GF-D8 (cell line): ENCODE measurements around the gene PAQR4.
A peak's percentile ranks its signal among the peaks of the same experiment; 100 is the strongest.

ENCODE experiments used
- DNase-seq: peaks from one replicate; lab custom pipeline; 2025; lab: John Stamatoyannopoulos, UW

The PAQR4 gene

DNA sequence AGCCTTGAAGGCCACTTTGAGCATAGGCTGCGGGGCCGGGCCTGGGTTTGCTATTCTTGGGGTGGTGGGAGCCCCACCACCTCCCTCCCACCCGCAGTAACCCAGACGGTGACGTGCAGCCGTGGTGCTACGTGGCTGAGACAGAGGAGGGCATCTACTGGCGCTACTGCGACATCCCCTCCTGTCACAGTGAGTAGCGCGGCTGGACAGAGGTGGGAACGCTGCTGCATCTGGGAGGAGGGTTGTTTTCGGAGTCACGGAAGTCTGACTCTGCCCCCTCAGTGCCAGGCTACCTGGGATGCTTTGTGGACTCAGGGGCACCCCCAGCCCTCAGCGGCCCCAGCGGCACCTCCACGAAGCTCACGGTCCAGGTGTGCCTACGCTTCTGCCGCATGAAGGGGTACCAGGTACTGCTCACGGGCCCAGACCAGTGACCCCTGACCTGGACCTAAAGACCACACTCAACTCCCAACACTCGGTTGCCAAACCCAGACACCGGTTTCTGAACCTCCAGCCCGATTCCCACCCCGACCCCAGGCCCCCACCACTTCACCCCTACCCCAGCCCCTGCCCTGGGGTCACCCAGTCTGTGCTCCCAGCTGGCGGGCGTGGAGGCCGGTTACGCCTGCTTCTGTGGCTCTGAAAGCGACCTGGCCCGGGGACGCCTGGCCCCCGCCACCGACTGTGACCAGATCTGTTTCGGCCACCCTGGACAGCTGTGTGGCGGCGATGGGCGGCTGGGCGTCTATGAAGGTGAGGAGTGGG is 2.9 kb upstream of the PAQR4 start:
- no peak for DNase-seq

DNA sequence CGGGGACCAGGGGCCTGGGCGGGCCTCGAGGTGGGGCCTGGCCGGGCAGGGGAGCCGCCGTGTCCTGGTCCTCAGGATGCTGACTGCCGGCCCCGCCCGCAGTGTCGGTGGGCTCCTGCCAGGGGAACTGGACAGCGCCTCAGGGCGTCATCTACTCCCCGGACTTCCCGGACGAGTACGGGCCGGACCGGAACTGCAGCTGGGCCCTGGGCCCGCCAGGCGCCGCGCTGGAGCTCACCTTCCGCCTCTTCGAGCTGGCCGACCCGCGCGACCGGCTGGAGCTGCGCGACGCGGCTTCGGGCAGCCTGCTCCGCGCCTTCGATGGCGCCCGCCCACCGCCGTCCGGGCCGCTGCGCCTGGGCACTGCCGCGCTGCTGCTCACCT is 2.3 kb upstream of the PAQR4 start:
- DNase-seq: no peak

DNA sequence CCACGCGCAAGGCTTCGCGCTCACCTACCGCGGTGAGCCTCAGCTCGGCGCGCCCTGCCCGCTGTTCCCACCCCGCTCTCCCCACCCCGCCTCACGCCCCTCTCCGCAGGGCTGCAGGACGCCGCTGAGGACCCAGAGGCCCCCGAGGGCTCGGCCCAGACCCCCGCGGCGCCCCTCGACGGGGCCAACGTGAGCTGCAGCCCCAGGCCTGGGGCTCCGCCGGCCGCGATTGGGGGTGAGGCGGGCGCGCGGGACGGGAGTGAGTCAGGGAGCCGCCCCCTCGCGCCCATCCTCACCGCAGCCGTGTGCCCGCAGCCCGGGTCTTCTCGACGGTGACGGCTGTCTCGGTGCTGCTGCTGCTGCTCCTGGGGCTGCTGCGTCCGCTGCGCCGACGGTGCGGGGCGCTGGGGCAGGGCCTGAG is 1.9 kb upstream of the PAQR4 start:
- no peak for DNase-seq

DNA sequence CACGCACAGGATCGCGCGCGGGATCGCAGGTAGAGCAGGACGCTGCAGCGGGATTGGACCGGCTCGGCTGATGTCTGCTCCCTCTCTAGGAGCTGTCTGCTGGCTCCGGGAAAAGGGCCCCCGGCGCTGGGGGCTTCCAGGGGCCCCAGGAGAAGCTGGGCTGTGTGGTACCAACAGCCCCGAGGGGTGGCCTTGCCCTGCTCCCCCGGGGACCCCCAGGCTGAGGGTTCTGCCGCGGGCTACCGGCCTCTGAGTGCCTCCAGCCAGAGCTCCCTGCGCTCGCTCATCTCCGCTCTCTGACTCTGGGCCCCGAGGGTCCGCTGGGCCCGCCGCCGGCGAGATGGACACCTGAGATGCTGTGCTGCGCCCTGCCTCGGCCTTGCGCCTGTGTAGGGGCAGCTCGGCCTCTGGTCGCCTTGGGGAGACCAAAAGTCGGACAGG is 1.4 kb upstream of the PAQR4 start:
- no peak for DNase-seq

DNA sequence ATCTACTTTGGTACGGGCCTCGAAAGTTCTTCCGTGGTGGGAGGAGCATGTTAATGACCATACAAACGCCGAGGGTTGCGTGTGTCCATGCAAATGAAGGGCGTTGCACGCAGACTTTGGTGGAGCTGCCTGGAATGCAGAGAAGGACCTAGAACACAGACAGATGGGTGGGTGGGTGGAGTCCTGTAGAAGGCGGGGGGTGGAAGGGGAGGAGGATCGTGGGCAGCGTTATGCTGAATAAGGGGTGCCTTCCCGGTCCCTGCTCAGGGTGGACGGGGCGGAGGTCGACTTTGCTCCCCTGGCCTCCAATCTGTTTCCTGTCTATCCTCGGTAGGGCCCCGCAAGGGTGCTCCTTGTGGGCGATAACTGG is 795 bp upstream of the PAQR4 start:
- no peak for DNase-seq

DNA sequence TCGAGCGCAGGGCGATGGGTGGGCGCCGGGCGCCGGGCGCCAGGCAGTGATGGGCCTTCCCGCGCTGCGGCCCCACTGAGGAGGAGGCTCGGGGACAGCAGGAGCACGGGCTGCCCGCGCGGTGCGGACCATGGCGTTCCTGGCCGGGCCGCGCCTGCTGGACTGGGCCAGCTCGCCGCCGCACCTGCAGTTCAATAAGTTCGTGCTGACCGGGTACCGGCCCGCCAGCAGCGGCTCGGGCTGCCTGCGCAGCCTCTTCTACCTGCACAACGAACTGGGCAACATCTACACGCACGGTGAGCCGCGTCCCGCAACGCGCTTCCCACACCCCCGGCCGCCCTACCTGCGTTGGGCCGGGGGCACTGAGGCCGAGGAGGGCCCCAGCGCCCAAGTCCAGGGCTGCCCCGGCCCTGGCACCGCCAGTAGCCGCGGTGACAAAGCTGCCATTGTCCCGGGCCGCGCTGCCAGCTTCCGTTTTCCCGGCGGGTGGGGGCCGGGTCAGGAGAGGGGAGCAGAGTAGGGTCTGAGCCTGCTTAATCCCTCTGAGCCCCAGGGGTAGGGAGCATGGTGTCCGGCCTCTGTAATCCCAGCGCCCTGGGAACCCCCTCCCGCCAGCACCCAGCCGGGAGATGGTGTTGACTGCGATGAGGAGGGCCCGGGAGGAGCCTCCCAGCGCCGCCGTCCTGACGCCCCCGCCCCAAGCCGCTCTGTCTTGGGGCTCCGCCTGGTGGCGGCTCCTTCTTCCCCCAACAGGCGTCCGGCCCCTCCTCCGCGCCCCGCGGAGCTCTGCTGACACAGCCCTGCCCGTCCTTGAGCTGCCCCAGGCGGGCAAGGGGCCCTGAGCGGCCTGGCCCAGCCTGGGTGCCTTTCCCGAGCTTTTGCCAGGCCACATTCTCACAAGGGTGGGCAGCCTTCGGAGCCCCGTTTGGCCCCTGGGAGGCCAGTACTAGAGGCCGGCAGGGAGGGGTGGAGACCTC is 685 bp downstream of the PAQR4 start:
- peak; percentile 11 for DNase-seq

DNA sequence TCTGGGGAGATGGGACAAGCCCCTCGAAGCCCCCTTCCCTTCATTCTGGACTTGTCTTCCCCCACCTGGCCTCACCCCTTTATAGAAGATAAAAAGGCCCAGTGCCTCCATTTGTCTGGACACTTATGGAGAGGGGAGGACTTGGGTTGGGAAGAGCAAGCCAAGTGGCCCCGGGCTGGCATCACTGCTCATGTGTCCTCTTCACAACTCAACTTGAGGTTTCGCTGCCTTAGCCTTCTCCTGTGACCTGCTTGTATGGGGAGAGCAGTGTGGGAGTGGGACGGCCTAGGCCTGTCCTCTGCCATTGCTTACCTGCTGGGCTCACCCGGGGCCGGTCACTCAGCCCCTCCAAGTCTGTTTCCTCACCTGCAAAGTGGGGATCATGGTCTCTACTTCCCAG is 1.4 kb downstream of the PAQR4 start:
- DNase-seq: no peak

DNA sequence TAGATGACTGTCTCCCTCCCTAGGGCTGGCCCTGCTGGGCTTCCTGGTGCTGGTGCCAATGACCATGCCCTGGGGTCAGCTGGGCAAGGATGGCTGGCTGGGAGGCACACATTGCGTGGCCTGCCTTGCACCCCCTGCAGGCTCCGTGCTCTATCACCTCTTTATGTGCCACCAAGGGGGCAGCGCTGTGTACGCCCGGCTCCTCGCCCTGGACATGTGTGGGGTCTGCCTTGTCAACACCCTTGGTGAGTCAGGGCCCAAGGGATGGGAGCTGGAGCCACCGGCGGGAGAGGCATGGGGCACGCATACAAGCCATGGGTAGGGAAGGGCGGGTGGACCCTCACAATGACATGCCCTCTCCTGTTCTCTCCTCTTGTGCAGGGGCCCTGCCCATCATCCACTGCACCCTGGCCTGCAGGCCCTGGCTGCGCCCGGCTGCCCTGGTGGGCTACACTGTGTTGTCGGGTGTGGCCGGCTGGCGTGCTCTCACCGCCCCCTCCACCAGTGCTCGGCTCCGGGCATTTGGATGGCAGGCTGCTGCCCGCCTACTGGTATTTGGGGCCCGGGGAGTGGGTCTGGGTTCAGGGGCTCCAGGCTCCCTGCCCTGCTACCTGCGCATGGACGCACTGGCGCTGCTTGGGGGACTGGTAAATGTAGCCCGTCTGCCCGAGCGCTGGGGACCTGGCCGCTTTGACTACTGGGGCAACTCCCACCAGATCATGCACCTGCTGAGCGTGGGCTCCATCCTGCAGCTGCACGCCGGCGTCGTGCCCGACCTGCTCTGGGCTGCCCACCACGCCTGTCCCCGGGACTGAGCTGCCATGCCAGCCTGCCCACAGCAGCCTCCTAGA is 2.2 kb downstream of the PAQR4 start:
- DNase-seq: no peak

DNA sequence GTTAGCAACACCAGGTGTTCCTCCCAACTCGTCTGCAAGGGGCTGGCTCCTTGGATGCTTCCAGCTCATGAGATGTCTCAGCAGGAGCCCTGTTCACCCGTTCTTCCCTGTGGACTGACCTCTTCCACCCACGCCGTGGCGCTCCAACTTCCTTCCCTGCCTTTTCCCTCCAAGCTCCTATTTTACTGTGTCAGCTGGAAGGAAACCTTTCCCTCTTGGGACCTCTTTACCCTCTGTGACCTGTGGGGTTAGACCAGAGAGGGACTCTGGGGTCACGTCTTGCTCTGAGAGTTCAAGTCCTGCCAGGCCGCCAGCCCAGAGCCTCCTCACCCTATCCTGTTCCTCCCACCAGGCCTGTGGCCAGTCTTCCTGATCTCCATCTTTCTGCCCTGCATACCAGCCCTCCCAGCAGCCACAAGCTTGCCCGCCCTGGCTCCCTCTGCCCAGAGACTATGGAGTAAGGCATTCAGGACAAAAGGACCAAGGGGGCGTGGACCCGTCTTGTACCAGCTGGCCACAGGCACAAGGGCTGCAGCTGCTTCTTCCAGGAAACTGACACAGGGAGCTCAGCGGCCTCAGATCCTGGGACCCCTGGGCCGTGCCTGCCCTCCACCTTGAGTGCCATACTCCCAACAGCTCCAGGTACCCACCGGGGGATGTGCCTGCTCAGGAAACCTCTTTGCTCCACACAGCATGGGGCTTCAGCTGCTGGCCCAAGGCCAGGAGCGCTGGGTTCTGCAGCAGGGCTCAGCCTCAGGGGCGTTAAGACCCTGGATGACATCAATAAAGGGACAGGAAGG is 3.0 kb downstream of the PAQR4 start:
- no peak for DNase-seq

DNA sequence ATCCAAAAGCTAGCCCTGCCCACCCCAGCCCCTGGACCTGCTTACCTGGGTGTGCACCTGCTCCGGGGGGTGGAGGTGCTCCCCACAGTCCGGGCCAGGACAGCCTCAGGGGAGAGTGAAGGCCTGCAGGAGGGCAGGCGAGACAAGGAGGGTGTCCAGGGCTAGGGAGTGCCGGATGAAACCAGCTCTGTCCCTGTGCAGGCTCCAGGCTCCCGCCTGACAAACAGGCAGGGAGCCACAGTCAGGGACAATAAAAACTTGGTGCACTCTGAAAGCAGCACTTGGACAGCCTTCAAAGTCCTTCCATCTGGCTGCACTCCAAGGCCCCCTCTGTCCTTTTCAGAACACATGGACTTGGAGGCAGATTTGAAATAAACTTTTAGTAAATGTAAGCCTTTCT is 3.9 kb downstream of the PAQR4 start:
- DNase-seq: no peak

DNA sequence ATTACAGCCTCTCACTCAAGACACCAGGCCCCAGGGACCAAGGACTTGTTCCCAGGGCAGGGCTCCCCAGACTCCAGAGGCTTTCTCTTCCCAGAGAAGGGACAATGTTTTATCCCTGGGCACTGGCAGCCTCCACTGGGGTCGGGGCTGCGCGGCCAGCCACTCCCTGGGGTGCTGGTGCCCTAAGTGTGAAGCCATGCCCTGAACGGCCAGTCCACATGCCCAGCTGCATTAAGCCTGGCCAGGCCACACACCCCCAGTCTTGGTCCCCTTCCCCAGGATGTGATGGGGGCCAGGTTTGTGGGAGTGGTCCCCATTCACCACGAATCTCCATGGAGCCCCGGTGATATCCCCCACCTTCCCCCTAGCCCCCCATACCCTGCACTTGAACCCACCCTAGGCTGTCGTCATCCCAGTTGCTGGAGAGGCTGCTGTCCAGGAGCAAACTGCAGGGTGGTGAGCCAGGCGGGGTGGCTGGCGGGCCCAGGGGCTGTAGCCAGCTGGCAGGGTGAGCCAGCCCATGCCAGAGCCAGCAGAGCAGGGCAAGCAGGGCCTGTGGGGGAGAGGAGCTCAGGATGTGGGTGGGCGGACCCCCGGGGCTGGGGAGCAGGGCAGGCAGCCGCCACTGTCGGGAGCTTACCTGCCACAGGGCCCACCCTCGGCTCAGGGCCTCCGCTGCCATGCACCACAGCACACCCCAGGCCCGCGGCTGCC is 4.6 kb downstream of the PAQR4 start:
- DNase-seq: no peak

DNA sequence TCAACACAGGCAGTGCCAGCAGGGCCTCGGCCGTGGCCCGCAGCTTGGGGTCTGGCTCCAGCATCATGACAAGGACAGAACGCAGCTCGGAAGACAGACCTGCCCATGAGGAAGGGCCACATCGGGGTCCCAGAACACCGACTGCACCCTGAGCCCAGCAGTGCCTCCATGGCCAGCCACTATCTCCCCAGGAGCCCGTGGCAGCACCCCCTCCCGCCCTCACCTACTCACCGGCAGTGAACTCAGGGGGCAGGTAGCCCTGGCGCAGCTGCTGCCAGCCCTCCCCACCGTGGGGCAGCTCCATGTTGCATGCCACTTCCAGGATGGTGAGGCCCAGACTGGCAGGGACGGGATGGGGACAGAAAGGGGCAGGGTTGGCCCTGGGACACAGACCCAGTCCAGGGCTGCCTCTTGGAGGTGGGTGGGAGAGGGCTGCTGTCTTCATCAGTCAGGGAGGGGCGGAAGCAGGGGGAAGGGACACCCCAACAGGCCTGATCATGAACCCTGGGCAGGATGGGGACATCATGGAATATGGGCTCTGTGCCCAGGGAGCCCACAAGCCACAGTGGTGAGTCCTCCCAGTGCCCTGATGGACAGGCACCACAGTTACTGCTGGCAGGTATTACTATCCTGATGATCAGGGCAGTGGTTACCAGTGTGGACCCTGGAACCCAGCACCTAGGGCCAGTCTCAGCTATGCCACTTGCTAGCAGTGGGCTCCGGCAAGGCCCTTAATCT is 5.3 kb downstream of the PAQR4 start:
- no peak for DNase-seq

DNA sequence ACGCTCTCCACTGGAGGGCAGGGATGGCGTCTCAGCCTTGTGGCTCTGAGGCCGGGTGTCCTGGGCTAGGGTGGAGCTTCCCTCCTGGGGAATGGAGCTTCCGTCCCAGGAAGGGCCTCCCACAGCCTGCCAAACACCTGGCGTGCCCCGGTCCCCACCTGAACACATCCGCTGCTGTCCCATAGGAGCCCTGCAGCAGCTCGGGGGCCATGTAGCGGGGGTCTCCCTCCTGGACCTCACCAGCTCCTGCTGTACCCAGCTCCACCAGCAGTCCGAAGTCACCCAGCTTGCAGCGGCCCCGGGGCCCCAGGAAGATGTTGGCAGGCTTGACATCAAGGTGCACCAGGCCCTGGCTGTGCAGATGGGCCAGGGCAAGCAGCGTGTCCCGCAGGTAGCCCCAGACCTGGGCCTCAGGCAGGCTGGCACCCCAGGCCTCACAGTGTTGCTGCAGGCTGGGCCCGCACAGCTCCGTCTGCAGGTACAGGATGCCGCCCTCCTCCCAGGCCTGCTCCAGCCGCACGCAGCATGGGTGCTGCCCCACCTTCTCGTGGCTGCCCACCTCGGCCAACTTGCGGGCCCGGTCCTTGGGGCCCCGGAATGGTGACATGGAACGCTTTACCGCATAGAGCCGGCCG is 6.1 kb downstream of the PAQR4 start:
- DNase-seq: no peak

DNA sequence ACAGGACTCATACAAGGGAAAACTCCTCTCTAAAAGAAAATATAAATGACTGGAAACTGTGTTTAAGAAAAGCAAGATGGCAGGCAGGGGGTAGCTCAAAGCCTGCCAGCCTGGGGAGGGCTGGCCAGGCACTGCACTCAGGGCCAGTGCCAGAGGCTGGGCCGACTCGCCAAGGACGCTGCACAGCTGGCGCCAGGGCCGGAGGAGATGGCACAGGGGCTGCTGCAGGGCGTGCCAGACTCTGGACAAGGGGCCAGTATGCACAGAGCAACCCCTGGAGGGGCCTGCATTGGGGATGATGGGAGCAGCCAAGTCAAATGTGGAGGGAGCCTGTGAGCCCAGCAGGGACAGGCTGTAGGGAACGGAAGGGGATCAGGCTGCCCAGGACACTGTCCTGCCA is 7.1 kb downstream of the PAQR4 start:
- DNase-seq: no peak

DNA sequence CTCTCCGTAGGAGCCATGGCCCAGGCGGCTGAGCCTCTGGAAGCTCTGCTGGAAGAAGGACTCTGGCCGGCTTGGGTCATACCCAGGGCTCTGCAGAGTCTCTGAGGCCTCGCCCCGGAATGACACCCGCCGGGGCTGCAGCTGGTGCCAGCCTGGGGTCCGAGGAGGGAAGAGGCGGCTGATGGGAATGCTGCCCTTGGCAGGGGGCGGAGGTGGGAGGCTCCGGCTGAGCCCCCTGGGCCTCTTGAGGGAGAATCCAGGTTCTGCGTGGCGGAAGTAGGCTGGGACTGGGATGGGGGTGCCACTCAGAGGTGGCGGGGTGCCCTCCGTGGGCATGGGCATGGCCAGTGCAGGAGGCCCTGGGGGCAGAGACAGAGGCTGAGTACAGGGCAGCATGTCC is 7.5 kb downstream of the PAQR4 start:
- DNase-seq: no peak

DNA sequence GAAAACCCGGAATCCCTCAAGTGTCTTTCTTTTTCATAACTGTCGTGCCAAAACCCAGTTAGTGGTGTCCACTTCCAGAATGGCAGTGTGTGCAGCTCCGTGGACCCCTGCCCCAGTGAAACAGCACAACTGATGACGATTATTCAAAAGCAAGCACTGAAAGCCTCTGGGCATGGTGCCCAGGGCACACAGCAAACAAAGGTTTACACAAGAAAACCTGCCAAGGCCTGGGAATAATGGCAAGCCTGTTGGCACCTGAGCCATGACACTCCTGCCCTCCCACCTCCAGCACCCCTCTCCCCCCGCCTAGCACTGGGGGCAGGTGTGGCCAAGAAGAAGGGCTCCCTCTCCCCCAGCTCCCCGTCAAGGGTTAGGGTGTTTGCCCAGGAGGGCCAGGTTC is 8.3 kb downstream of the PAQR4 start:
- DNase-seq: no peak

DNA sequence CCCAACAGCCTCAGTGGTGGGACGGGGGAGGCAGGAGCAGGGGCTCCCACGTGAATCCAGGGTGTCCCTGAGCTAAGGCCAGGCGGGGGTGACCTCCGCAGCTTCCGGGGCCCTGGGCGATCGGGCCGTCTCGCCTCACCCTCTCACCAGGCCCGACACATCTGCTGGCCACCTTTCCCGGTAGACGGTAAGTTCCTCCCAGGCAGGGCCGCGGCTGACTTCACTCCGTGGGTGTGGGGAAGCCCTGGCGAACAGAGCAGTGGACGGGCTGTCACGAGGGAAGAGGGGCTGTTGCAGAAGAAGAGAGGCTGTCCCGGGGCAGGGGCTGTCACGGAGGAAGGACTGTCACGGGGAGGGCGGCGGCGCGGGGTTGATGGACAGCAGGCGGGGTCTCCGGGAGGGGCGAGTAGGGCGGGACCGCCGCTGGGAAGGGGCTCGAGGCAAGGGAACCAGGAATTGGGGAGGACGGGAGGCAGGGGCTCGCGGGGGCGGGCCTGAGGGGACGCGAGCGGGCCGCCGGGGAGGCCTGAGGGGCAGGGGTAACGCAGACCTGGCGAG is 10.6 kb downstream of the PAQR4 start:
- DNase-seq: peak; percentile 1

DNA sequence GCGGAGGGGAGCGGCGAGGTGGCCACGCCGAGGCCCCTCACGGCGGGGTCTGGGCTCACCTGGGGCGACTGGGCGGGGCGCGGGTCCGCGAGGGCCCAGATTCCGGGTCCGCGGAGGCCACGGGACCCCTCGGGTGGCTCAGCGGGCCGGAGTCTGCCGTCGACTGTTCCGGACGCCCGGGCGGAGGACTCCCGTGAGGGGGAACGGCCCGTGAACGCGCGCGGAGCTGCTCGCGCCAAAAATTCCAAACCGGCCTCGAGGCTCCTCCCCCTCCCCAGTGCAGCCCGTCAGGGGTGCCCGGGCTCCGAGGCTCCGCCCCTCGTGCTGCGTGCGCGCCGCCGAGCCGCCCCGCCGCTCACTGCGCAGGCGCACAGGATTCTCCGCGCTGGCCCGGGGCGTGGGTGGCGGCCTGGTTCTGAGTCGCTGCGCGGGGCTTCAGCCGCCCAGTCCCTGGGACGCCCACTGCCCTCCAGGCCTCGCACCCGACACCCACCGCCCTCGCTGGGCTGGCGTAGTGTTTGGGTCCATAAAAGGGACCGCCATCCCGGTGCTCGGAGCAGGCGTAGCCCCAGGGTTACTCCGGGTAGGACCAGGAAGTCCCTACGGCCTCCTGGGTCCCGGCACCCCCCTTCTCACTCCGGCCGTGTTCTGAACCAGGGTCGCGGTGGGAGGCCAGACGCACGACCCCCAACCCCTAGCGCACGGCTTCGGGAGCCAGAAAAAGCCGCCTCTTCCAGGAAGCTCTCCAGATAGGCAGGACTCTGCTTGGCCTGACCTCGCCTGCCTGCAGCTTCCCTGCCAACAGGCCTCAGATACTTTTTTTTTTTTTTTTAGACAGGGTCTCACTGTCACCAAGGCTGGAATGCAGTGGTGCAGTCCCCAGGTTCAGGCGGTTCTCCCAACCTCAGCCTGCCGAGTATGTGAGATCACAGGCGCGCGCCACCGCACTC is 11.4 kb downstream of the PAQR4 start, which contains the start of gene PKMYT1:
Gene PKMYT1, minus strand, starts transcription at position 220 of the 950 bp plus-strand sequence. CDS start 789 bp downstream, outside the sequence.
- DNase-seq: peak; percentile 66
